WTC11 (cell line): Measurements from ENCODE around the gene MSANTD1. TPM values are rescaled to one million over a fixed set of nuclear protein-coding genes. Genes with fewer than 3 reads are reported as not detected.

Source experiments
- ATAC-seq: fragments of 200-7000 bp; cut with Tn5 transposase; 2 replicates; pipeline ENCODE4 v1.10.0; 2021; ENCODE audit warnings: mild to moderate bottlenecking, moderate library complexity
- CTCF ChIA-PET: fragments of 300-600 bp; sonication (Branson Sonifier 250); formaldehyde crosslinking; loops from one replicate; lab custom pipeline; 2021; ENCODE audit warnings: antibody characterized with exemption; lab: Charles Lee
- POLR2A ChIA-PET: fragments of 350-600 bp; sonication (Branson Sonifier 250); formaldehyde crosslinking; loops from one replicate; lab custom pipeline; 2021; ENCODE audit warnings: antibody characterized with exemption; lab: Charles Lee
- DNase-seq: peaks from one replicate; pipeline ENCODE4 v3.0.0; 2021; ENCODE audit warnings: low spot score
- H3K27ac Mint-ChIP-seq: 2 replicates; pipeline ENCODE4 v1.8.0; 2021; ENCODE audit warnings: mixed read lengths
- H3K27me3 Mint-ChIP-seq: 2 replicates; pipeline ENCODE4 v1.8.0; 2021; ENCODE audit warnings: low read depth, mild to moderate bottlenecking, moderate library complexity, mixed read lengths
- H3K36me3 Mint-ChIP-seq: 2 replicates; pipeline ENCODE4 v1.8.0; 2021; ENCODE audit warnings: mixed read lengths
- H3K4me1 Mint-ChIP-seq: 2 replicates; pipeline ENCODE4 v1.8.0; 2022; ENCODE audit warnings: mixed read lengths
- H3K4me3 Mint-ChIP-seq: 2 replicates; pipeline ENCODE4 v1.8.0; 2021; ENCODE audit warnings: mild to moderate bottlenecking, moderate library complexity, mixed read lengths
- H3K9me3 Mint-ChIP-seq: 2 replicates; pipeline ENCODE4 v1.8.0; 2021; ENCODE audit warnings: mixed read lengths
- ELF4 ChIP-seq: sonication (generic); formaldehyde crosslinking; IDR thresholded peaks from 2 replicates; pipeline ENCODE4 v1.8.1; 2022; ENCODE audit warnings: low read depth, mild to moderate bottlenecking, moderate library complexity, missing genetic modification reagents
- ESRRA ChIP-seq: sonication (generic); formaldehyde crosslinking; IDR thresholded peaks from 2 replicates; pipeline ENCODE4 v1.8.1; 2022; ENCODE audit warnings: mild to moderate bottlenecking, missing genetic modification reagents, borderline replicate concordance
- GABPB1 ChIP-seq: sonication (generic); formaldehyde crosslinking; IDR thresholded peaks from 2 replicates; pipeline ENCODE4 v1.8.1; 2023; ENCODE audit warnings: mild to moderate bottlenecking, missing genetic modification reagents
- HMGA2 ChIP-seq: fragments of 250-450 bp; sonication (Bioruptor Pico); IDR thresholded peaks from 2 replicates; pipeline ENCODE4 v1.4.0; 2021; ENCODE audit warnings: mild to moderate bottlenecking, moderate library complexity
- KAT7 ChIP-seq: sonication (generic); formaldehyde crosslinking; IDR thresholded peaks from 2 replicates; pipeline ENCODE4 v1.8.1; 2023; ENCODE audit warnings: missing genetic modification reagents, mild to moderate bottlenecking, borderline replicate concordance
- OVOL2 ChIP-seq: fragments of 250-450 bp; sonication (Bioruptor Pico); IDR thresholded peaks from 2 replicates; pipeline ENCODE4 v1.9.0; 2021; ENCODE audit warnings: mild to moderate bottlenecking, borderline replicate concordance
- PRRX2 ChIP-seq: fragments of 250-450 bp; sonication (Bioruptor Pico); IDR thresholded peaks from 2 replicates; pipeline ENCODE4 v1.8.0; 2021; ENCODE audit warnings: mild to moderate bottlenecking
- RORB ChIP-seq: fragments of 250-450 bp; sonication (Bioruptor Pico); IDR thresholded peaks from 2 replicates; pipeline ENCODE4 v1.9.0; 2021; ENCODE audit warnings: mild to moderate bottlenecking
- SMAD3 ChIP-seq: sonication (generic); formaldehyde crosslinking; IDR thresholded peaks from 2 replicates; pipeline ENCODE4 v1.8.0; 2022; ENCODE audit warnings: missing genetic modification reagents, mild to moderate bottlenecking, borderline replicate concordance
- TP53 ChIP-seq: sonication (generic); formaldehyde crosslinking; IDR thresholded peaks from 2 replicates; pipeline ENCODE4 v1.8.1; 2023; ENCODE audit warnings: mild to moderate bottlenecking, missing genetic modification reagents
- ZNF423 ChIP-seq: fragments of 250-450 bp; sonication (Bioruptor Pico); IDR thresholded peaks from 2 replicates; pipeline ENCODE4 v2.1.2; 2022; ENCODE audit warnings: mild to moderate bottlenecking, moderate library complexity
- total RNA-seq: library from RNA; stranded (reverse); gene quantifications from 3 replicates; pipeline ENCODE4 v1.2.3, GENCODE V29; 2021
- TF ChIP-seq, protein P1 (sequence below): sonication (generic); formaldehyde crosslinking; IDR thresholded peaks from 2 replicates; pipeline ENCODE4 v1.8.0; 2023; ENCODE audit warnings: mild to moderate bottlenecking, missing genetic modification reagents
- TF ChIP-seq, protein P2 (sequence below): sonication (generic); formaldehyde crosslinking; IDR thresholded peaks from 2 replicates; pipeline ENCODE4 v1.8.0; 2022; ENCODE audit warnings: mild to moderate bottlenecking, missing genetic modification reagents
- TF ChIP-seq, protein P3 (sequence below): fragments of 250-450 bp; sonication (Bioruptor Pico); IDR thresholded peaks from 2 replicates; pipeline ENCODE4 v1.9.0; 2021; ENCODE audit warnings: mild to moderate bottlenecking
- TF ChIP-seq, protein P4 (sequence below): sonication (generic); formaldehyde crosslinking; IDR thresholded peaks from 2 replicates; pipeline ENCODE4 v1.8.1; 2022; ENCODE audit warnings: mild to moderate bottlenecking, missing genetic modification reagents, moderate library complexity, borderline replicate concordance
- TF ChIP-seq, protein P5 (sequence below): sonication (generic); formaldehyde crosslinking; IDR thresholded peaks from 2 replicates; pipeline ENCODE4 v1.8.1; 2023; ENCODE audit warnings: mild to moderate bottlenecking, moderate library complexity, missing genetic modification reagents
- TF ChIP-seq, protein P6 (sequence below): fragments of 250-450 bp; sonication (Bioruptor Pico); conservative IDR thresholded peaks from 2 replicates; pipeline ENCODE4 v1.9.0; 2021; ENCODE audit warnings: mild to moderate bottlenecking

MSANTD1 gene
- total RNA-seq, 1 experiment from 2014 or later = 0.98 TPM

DNA sequence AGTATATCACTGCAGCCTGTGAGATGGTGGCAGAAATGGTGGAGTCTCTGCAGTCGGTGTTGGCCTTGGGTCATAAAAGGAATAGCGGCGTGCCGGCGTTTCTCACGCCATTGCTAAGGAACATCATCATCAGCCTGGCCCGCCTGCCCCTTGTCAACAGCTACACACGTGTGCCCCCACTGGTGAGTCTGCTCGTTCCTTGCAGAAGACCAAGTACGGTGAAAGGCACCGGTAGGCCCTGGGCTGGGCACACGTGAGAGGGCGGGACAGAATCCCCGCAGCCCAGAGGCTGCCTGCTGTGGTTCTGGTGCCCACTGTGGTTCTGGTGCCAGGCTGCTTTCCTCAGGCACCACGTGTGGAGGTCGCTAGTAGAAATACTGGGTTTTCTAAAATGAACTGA lies 31.2 kb upstream of the MSANTD1 start:
- H3K4me3 Mint-ChIP-seq = no peak overlapping the region
- ChIA-PET POLR2A (no interaction called here), CTCF (interaction anchor here (0.6 kb wide), 1 partner anchor 587 kb away, joined by 4 read pairs; no protein-coding TSS in a partner anchor)
- H3K36me3 Mint-ChIP-seq = peaks cover 70% of the 10 kb centered on the region
- TF ChIP-seq KAT7 (CRISPR knock-in tag) (no peak), SMAD3 (CRISPR knock-in tag) (no peak), TP53 (CRISPR knock-in tag) (no peak), OVOL2 (CRISPR knock-in tag) (no peak), ELF4 (CRISPR knock-in tag) (no peak), PRRX2 (no peak), ESRRA (CRISPR knock-in tag) (no peak), ZNF423 (CRISPR knock-in tag) (no peak), GABPB1 (CRISPR knock-in tag) (no peak), RORB (CRISPR knock-in tag) (no peak), HMGA2 (CRISPR knock-in tag) (no peak)
- TF ChIP-seq, protein P1, sequence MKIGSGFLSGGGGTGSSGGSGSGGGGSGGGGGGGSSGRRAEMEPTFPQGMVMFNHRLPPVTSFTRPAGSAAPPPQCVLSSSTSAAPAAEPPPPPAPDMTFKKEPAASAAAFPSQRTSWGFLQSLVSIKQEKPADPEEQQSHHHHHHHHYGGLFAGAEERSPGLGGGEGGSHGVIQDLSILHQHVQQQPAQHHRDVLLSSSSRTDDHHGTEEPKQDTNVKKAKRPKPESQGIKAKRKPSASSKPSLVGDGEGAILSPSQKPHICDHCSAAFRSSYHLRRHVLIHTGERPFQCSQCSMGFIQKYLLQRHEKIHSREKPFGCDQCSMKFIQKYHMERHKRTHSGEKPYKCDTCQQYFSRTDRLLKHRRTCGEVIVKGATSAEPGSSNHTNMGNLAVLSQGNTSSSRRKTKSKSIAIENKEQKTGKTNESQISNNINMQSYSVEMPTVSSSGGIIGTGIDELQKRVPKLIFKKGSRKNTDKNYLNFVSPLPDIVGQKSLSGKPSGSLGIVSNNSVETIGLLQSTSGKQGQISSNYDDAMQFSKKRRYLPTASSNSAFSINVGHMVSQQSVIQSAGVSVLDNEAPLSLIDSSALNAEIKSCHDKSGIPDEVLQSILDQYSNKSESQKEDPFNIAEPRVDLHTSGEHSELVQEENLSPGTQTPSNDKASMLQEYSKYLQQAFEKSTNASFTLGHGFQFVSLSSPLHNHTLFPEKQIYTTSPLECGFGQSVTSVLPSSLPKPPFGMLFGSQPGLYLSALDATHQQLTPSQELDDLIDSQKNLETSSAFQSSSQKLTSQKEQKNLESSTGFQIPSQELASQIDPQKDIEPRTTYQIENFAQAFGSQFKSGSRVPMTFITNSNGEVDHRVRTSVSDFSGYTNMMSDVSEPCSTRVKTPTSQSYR (CRISPR knock-in tag) = no peak
- TF ChIP-seq, protein P2, sequence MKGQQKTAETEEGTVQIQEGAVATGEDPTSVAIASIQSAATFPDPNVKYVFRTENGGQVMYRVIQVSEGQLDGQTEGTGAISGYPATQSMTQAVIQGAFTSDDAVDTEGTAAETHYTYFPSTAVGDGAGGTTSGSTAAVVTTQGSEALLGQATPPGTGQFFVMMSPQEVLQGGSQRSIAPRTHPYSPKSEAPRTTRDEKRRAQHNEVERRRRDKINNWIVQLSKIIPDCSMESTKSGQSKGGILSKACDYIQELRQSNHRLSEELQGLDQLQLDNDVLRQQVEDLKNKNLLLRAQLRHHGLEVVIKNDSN (CRISPR knock-in tag) = no peak
- TF ChIP-seq, protein P3, sequence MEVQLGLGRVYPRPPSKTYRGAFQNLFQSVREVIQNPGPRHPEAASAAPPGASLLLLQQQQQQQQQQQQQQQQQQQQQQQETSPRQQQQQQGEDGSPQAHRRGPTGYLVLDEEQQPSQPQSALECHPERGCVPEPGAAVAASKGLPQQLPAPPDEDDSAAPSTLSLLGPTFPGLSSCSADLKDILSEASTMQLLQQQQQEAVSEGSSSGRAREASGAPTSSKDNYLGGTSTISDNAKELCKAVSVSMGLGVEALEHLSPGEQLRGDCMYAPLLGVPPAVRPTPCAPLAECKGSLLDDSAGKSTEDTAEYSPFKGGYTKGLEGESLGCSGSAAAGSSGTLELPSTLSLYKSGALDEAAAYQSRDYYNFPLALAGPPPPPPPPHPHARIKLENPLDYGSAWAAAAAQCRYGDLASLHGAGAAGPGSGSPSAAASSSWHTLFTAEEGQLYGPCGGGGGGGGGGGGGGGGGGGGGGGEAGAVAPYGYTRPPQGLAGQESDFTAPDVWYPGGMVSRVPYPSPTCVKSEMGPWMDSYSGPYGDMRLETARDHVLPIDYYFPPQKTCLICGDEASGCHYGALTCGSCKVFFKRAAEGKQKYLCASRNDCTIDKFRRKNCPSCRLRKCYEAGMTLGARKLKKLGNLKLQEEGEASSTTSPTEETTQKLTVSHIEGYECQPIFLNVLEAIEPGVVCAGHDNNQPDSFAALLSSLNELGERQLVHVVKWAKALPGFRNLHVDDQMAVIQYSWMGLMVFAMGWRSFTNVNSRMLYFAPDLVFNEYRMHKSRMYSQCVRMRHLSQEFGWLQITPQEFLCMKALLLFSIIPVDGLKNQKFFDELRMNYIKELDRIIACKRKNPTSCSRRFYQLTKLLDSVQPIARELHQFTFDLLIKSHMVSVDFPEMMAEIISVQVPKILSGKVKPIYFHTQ = no peak
- TF ChIP-seq, protein P4, sequence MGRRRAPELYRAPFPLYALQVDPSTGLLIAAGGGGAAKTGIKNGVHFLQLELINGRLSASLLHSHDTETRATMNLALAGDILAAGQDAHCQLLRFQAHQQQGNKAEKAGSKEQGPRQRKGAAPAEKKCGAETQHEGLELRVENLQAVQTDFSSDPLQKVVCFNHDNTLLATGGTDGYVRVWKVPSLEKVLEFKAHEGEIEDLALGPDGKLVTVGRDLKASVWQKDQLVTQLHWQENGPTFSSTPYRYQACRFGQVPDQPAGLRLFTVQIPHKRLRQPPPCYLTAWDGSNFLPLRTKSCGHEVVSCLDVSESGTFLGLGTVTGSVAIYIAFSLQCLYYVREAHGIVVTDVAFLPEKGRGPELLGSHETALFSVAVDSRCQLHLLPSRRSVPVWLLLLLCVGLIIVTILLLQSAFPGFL (CRISPR knock-in tag) = no peak
- TF ChIP-seq, protein P5, sequence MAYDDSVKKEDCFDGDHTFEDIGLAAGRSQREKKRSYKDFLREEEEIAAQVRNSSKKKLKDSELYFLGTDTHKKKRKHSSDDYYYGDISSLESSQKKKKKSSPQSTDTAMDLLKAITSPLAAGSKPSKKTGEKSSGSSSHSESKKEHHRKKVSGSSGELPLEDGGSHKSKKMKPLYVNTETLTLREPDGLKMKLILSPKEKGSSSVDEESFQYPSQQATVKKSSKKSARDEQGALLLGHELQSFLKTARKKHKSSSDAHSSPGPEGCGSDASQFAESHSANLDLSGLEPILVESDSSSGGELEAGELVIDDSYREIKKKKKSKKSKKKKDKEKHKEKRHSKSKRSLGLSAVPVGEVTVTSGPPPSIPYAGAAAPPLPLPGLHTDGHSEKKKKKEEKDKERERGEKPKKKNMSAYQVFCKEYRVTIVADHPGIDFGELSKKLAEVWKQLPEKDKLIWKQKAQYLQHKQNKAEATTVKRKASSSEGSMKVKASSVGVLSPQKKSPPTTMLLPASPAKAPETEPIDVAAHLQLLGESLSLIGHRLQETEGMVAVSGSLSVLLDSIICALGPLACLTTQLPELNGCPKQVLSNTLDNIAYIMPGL (CRISPR knock-in tag) = no peak
- TF ChIP-seq, protein P6, sequence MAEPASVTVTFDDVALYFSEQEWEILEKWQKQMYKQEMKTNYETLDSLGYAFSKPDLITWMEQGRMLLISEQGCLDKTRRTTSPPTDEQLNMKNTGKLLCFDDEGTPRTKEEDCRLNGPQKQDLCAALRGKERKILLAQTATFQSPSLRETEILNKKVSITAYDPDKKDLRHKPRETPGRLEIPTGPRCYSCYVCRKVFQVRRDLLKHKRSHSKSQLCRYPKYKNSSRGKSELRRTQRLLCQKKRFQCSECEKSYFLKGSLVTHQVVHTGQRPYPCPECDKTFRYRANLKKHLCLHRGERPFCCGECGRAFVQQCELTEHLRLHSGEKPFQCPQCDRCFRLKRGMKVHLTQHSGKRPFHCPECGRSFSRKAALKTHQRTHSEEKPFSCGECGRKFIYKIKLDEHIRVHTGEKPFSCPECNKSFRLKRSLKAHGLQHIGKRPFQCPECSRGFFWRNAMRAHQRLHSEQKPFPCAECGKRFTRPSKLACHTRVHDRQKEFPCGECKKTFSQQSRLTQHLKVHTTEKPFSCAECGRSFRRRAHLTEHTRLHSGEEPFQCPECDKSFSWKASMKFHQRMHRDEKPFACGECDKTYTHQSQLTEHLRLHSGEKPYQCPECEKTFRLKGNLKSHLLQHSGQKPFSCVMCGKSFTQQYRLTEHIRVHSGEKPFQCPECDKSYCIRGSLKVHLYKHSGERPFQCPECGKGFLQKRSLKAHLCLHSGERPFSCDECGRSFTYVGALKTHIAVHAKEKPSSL (CRISPR knock-in tag) = no peak
- ATAC-seq (no peak), DNase-seq (no peak)
- no peaks in the 10 kb centered on the region for H3K9me3 Mint-ChIP-seq
- H3K4me1 Mint-ChIP-seq = no peaks in the 10 kb centered on the region
- no peaks in the 10 kb centered on the region for H3K27me3 Mint-ChIP-seq
- H3K27ac Mint-ChIP-seq = no peak overlapping the region
